ENCODE measurements around the gene PAK5.

DNA sequence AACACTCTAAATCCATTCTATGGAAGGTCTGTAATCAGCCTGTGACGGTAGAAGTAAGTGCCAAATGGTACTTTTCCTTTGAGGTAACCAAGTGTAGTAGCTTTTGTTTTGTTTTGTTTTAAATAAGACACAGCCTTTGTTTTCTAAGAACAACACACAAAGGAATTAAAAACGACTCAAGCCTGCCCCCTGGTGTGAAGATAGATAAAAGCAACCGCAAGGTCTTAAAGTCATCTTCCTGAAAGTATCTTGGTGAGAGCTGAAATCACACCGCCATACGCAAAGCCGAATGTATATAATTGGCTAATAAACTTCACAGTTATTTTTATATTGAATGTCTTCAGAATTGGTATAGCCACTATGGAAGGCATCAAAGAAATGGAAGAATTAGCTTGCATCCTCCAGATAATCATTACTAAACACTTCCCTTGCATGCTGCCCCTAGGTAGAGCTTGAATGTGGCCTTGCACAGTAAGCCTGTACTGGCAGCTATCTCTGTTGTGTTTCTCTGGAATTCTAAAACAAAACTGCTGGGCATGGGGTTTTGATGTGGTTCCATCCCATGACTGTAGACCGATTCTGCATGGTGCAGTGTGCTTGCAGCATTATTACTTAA, 228.9 kb downstream of the PAK5 start:
- TF ChIP-seq CTCF (IDR thresholded peaks at IDR 0.05) (peak; percentile 97), RARB (CRISPR knock-in tag; IDR thresholded peaks at IDR 0.05) (no peak), NR3C1 (IDR thresholded peaks at IDR 0.05) (no peak), GATA3 (IDR thresholded peaks at IDR 0.05; ENCODE audit: borderline replicate concordance) (no peak), JUN (IDR thresholded peaks at IDR 0.05) (no peak)
- TF ChIP-seq, protein P1, sequence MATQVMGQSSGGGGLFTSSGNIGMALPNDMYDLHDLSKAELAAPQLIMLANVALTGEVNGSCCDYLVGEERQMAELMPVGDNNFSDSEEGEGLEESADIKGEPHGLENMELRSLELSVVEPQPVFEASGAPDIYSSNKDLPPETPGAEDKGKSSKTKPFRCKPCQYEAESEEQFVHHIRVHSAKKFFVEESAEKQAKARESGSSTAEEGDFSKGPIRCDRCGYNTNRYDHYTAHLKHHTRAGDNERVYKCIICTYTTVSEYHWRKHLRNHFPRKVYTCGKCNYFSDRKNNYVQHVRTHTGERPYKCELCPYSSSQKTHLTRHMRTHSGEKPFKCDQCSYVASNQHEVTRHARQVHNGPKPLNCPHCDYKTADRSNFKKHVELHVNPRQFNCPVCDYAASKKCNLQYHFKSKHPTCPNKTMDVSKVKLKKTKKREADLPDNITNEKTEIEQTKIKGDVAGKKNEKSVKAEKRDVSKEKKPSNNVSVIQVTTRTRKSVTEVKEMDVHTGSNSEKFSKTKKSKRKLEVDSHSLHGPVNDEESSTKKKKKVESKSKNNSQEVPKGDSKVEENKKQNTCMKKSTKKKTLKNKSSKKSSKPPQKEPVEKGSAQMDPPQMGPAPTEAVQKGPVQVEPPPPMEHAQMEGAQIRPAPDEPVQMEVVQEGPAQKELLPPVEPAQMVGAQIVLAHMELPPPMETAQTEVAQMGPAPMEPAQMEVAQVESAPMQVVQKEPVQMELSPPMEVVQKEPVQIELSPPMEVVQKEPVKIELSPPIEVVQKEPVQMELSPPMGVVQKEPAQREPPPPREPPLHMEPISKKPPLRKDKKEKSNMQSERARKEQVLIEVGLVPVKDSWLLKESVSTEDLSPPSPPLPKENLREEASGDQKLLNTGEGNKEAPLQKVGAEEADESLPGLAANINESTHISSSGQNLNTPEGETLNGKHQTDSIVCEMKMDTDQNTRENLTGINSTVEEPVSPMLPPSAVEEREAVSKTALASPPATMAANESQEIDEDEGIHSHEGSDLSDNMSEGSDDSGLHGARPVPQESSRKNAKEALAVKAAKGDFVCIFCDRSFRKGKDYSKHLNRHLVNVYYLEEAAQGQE (IDR thresholded peaks at IDR 0.05) = no peak
